Measurements from ENCODE around the gene JUN.

GRCh38 chr1:58749646-58750045, 34.2 kb downstream of the JUN start:
- TF ChIP-seq CTCF (IDR thresholded peaks at IDR 0.05): no peak
- no peak for TF ChIP-seq POLR2A (IDR thresholded peaks at IDR 0.05)
